ENCODE data around the gene JAKMIP1.
"Not testable (repeated sequence)": the region's sequence is repeated elsewhere in the genome, so short reads cannot be mapped to it uniquely, and the experiment has no call there.

JAKMIP1 gene

DNA sequence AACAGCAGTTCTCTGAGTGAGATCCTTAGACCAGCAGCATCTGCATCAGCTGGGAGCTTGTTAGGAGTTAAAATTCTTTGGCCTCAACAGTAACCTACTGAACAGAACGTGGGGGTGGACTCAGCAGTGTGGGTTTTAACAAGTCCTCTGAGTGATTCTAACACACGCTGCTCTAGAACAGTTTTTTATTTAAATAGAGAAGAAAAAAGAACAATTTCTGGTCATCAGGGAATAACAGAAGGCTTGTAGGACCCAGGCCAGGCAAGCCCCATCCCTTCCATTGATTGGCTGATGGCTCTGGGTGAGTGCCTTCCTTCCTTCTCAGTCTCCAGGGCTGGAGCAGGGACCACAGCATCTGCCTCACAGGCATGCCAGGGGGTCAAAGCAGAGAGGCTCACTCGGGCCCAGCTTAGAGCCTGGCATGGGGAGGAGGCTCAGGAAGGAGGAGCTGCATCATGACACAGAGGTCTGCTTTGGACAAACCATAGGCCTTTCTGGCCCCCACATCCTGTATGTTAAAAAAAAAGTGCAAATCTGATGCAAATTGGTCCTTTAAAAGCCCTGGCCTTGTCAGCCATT is 56.7 kb downstream of the JAKMIP1 start:
- no peak for DNase-seq (ENCODE audit: low read depth)

DNA sequence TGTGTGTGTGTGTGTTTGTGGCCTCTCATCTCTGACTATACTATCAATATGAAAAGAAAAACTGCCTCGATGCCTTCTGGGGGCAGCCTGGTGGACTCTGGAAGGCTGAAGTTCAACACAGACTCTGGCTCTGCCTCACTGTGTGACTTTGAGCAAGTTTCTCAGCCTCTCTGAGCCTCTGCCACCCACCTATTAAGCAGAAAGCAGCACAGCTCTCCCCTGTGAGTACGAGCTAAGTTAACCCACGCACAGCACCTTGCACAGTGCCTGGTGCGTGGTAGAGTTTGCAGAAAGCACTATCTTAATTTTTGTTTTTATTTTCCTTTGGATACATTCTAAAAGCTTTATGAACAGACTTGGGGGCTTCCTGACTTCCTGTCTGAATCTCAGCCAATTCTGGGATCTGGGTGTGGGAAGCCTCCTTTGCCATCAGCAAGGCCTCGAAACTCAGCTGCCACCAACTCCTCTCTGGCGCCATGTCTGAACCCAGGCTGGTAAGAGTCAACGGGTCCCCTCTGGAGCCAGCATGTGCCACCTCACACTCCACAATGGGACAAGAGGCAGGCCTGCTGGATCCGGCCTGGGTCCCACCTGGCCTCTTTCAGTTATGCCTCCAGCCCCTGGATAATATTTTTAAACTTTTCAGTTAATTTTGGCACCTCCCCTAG is 57.3 kb downstream of the JAKMIP1 start:
- DNase-seq (ENCODE audit: low read depth) = no peak

DNA sequence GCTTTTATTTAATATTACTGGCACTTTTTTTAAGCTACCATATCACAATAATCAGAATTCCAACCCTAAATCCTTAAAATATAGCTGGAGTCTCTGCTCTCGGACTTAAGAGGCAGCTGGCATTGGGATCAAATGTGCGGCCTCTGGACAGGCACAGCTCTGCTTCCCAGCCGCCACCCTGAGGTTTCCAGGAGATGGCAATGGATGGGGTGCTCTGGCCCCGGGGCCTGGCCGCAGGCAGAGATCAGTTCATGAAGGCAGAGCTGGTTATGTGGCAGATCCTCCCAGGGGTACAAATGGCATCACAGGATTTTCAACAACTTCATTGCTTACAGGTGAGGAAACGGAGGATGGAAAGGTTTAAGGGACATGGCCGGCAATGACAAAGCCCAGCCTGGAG is 57.8 kb downstream of the JAKMIP1 start:
- no peak for DNase-seq (ENCODE audit: low read depth)

DNA sequence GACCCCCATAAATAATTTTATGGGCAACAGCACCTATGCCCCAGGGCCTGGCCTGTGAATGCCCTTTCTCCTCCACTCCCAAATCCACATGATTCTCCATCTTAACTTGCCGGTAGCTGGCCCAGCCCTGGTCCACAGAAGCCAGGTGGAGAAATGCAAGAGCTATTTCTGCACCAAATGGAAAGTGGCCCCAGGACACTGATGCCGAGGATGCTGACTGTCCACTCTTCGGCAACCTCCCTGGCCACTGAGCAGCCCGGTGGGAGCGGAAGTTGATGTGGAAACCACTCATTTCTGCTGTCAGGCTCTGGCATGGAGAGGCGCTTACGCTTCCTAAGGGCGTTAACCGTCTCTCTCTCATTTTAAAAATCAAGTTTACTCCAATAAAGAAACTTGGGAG is 58.8 kb downstream of the JAKMIP1 start:
- no peak for DNase-seq (ENCODE audit: low read depth)

DNA sequence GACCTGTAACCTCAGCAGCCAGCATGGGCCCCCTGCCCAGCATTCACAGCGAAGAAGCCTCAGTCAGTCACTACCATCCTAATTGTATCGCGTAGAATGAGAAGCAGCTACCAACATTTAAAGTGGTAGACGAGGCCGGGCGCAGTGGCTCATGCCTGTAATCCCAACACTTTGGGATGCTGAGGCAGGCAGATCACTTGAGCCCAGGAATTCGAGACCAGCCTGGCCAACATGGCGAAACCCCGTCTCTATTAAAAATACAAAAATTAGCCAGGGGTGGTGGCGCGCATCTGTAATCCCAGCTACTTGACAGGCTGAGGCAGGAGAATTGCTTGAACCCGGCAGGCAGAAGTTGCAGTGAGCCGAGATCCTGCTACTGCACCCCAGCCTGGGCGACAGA is 59.3 kb downstream of the JAKMIP1 start:
- DNase-seq (ENCODE audit: low read depth) = not testable (repeated sequence)

DNA sequence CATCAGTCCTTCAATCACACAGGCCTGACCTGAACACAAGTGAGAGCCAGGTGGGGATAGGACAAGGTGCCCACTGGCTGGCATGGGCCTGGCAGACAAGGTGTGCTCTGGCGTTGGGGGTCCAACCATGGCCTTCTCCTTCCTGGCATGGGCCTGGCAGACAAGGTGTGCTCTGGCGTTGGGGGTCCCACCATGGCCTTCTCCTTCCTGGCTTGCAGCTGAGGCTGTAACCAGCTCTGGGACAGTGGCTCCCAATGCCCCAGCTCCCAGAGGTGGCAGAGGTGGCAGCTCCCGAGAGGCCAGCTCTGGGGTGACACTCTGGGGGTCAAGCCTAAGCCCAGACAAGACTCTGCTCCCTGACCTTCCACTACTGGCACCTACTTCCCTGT is 62.6 kb downstream of the JAKMIP1 start:
- no peak for DNase-seq (ENCODE audit: low read depth)

DNA sequence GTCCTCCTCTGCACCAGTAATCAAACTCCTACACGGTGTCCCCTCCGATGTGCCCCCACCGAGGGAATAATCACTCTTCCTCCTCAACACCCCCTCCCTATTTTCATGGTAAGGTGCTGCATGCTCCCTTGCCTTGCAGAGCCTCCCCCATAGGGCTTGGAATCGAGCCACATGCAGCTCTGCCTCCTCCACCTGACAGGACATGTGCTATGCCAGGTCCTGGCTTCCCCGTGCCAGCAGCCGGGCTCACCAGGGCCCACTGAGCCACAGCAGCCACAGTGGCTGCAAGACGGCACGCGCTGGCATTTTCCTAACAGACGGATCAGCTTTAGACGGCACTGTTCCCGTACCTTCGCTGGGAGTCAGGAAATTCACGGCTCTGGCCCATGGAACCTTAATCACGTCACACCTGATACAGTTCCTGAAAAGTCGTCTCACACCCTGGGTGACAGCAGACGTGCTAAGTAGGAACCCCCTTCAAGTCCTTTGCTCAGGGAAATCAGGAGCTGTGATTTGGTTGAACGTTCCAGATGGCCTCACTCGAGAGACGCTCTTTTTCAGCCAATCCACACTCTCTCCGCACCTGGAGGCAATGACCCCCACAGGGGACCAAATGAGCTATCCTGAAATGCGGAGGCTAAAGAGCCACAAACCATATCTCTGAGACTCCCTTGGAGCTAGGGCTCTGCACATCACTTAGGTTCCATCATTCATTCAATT is 63.2 kb downstream of the JAKMIP1 start:
- DNase-seq (ENCODE audit: low read depth) = no peak

DNA sequence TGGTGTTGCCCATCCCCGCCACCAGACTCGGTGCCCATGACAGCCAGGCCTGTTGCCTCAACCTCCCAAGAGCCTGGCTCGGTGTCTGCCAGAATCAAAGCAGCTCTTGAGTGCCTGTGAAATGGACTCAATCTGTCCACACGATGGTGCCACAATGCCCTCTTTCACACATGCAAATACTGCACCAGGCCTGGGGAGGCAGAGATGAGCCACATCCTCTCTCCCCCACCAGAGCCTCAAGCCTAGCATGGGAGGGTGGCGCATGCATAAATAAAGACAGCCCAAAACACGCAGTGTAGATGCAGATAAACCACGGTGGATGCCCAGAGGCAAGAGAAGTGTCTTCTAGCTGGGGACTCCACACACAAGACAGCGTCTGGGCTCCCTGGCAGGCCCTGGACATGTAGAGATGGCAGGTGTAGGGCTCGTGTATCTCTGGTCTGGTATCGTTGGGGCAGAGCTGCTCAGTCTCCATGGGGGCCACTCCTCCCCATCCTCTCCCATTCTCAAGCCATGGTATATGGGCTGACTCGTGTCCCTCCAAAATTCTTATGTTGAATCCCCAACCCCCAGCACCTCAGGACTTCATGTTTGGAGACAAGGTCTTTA is 65.6 kb downstream of the JAKMIP1 start:
- DNase-seq (ENCODE audit: low read depth) = no peak

DNA sequence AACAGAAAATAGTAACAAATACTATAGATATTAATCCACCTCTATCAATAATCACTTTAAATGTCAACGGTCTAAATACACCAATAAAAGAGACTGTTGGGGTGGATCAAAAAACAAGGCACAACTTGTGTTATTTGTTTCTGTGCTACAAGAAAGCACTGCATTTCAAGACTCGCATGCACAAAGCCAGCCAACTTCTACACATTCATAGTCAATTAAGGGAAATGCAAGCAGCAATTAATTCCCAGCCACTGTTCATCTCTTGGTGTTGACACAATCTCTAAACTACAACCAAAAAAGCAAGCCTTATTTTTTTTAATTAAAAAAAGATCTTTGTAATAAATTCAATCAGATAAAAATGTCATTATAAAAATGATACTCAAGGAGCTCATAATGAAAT is 67.6 kb downstream of the JAKMIP1 start:
- no peak for DNase-seq (ENCODE audit: low read depth)

DNA sequence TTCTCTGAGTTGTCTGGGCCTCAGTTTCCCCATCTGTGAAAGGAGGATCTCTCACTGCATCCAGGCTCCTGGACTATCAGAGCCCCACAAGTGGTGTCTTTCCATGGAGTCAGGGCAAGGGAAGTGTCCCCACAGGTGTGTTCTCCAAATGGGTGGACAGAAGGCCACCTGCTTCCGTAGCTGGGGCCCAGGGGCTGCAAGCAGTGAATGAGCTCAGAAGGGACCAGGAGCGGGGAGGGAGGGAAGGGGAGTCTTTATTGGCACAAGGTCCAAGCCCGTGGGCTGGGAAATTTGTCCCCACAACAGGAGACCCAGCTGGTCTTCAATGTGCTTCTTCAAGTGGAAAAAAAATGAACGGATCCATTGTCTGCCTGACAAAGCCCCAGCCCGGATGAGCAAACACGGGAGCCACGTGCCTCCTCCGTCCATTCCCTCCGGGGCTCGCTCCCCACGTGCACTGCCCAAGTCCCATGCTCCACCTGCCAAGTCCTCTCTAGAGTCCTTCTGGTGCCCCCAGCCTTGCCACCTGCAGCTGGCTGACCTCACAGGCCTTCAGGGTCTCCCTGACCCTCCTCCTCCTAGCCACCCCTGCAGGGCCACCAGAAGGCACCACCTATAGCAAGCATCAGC is 72.0 kb downstream of the JAKMIP1 start:
- DNase-seq (ENCODE audit: low read depth) = no peak

DNA sequence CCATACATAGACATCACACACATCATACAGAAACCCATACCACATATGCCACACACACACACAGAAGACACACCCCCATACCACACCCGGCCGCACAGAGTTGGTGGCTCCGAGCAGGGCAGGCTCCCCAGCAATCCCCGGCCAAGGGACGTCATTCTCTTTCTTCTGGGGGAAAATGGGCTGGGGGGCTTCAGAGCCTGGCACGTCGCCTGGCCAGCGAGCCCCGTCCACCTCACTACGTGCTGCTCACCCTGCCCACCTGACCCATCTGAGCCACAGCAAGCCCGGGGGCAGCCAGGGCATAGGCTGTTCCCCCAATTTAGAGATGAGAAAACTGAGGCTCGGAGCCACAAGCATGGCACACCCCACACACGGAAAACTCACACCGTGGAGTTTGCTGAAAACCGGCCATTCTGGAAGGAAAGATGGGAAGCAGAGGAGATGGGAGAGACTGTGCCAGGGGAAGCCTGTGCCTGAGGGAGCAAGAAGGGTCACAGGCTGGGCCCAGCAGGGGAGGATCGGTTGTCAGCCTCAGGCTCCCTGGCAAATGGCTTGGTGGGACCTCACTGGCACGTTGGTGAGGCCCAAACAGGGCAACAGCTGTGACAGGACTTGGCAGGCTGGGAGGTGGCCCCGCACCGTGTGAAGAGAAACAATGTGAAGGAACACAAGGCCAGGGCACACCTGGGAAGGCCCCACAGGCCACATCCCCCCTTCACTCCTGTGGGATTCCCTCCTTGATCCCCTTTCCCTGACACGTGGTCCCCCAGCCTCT is 73.2 kb downstream of the JAKMIP1 start:
- no peak for DNase-seq (ENCODE audit: low read depth)

DNA sequence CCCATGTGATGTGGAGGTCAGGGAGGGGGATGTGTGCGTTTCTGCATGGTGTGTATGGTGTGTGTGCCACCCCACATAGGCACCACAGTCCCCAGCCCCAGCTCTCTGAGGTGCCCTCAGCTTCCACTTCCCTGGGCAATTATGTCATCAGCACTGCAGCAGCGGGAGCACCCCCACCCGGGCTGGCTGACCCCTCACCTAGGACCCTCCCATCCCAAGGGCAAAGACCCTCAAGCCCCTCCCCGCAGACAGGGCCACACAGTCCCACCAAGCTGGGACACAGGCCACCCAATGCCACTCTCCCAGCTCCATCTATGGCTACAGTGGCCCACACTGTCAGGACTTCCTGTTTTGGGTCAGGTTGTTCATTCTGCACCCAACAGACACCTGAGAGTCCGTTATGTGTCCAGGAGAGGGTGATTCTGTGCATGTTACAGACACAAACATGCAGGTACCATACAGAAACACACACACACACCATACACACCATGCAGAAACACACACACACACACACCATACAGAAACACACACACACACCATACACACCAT is 75.2 kb downstream of the JAKMIP1 start:
- DNase-seq (ENCODE audit: low read depth) = no peak

DNA sequence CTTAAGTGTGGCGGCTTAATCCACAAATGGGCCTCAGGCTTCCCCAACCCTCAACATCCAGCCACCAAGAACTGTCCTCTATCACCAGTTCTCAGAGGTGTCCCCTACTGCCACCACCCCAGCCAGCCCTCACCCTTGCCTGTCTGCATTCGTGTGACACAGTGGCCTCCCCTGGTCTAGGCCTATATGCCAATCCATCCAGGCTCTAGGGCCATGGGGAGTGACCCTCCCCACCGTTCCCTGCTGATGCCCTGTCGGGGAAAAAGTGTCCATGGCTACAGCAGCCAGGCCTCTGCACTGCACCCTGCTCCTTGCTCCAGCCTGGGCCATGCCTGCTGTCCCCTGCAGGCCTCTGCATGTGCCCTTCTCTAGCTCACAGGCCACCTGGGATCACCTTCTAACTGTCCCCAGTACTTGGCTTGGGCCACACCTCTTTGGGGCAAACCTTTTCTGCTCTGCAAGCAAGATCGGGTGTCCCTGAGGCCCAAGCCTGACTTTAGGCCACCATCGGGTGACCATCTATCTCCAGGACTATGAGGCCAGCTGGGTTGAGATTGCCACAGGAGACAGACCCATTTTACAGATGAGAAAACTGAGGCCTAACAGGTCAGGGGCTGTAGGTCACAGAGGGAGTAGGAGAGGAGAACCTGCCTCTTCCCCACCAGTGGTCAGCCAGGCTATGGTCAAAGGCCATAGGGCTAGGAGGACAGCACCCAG is 75.8 kb downstream of the JAKMIP1 start:
- DNase-seq (ENCODE audit: low read depth) = no peak

DNA sequence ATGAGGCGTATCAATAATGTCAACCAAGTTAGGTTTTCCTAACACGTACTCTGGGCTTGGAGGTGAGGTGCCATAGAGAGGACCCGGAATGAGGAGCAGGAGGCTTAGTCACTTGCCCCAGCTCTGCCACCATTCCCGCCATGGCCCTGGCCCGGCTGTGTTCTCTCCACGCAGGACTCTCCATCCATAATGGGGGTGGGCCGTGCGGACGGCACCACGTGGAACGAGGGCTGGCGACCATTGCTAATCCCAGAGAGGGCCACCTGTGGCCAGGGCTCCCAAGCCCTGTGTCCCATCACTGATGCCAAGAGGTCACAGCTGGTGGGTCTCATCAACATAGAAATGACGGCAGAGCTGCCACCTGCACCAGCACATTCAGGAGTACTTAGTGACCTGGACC is 76.4 kb downstream of the JAKMIP1 start:
- no peak for DNase-seq (ENCODE audit: low read depth)

DNA sequence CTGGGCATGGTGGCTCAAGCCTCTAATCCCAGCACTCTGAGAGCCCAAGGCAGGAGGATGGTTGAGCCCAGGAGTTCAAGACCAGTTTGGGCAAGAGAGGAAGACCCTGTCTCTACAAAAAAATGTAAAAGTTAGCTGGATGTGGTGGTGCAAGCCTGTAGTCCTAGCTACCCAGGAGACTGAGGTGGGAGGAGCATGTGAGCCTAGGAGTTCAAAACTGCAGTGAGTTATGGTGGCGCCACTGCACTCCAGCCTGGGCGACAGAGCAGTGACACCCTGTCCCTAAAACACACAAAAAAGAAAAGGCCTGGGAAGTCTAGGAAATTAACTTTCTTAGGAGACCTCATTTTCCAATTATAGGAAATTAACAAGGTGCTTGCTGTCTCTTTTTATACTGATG is 76.8 kb downstream of the JAKMIP1 start:
- DNase-seq (ENCODE audit: low read depth) = no peak

DNA sequence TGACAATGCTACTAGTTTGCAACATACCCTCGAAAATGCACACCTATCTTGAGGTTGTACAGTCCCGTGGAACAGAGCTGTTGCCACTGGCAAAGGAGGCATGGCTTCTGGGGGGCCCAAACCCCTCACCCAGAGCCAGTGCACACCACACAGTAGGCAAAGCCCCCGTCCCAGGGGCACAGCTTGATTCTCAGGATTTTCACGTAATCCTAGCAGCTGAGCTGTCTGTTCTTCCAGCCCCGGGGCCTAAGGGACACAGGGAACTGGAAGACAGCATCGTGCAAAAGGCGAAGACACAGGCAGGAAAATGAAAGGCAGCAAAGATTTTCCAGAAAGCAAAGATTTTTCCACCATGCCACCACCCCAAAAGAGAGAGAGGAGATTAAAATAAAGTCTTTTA is 77.2 kb downstream of the JAKMIP1 start:
- no peak for DNase-seq (ENCODE audit: low read depth)

DNA sequence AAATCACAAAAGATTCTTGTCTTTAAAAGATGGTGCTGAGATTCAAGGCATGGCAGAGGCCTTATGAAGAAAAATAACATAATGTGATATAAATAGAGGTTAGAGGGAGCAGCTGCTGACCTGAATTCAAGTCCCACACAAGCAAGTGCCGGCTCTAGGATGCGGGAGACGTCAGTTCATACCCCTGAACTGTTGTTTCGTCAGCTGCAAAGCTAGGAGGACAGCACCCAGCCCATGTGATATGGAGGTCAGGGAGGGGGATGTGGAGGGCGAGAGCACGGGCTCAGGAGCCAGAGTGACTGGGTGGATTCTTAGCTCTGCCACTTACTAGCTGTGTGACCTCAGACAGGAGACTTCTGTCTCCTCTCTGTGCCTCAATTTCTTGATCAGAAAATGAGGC is 77.9 kb downstream of the JAKMIP1 start:
- DNase-seq (ENCODE audit: low read depth) = no peak

DNA sequence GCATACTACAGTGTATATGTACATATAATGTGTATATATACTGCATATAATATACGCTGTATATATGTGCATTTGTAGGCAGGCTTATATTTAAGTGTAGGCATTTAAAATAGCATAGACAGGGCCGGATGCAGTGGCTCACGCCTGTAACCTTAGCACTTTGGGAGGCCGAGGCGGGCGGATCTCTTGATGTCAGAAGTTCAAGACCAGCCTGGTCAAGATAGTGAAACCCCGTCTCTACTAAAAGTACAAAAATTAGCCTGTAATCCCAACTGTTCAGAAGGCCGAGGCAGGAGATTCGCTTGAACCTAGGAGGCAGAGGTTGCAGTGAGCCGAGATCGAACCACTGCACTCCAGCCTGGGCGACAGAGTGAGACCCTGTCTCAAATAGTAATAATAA is 78.4 kb downstream of the JAKMIP1 start:
- DNase-seq (ENCODE audit: low read depth) = no peak

DNA sequence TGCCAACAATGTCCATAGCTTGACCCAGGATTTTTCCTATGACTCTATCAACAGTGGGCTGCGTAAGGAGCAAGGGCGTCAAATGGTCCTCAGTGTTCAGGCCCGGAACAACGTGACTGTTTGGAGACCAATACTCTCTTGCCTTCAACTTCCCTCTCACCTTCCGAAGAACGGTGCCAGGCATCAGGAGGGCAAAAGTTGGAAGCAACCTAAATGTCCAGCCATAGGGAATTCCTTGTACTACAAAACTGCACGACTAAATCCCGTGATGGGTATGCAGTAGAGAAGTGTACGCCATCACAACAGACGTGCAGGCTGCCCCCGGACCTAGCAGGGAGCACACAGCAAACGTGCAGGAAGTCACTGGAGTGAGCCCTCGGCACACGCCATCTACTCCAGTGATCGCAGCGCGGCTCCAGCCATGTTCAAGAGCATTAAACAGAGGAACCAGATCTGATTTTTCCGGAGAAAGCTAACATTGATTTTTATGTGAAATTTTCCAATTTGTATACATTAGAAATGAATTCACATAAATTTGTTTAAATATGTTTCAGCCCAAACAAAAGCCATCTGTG is 79.0 kb downstream of the JAKMIP1 start:
- no peak for DNase-seq (ENCODE audit: low read depth)

DNA sequence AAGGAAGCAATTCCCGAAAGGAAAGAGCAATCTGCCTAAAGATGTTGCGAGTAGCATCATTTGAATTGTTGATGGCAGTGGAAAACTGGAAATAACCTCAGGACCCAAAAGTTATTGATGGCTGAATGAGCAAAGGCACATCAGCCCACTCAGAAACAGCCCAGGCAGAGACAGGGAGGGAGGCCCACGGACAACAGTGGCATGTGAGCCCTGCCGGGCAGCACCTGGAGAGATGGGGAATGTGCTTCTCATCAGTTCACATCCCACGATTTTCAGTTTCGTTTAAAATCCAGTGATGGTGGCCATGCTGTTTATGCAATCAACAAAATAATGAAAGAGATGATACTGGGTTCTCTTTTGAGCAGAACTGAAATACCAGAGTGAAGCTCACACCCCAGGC is 80.0 kb downstream of the JAKMIP1 start:
- DNase-seq (ENCODE audit: low read depth) = no peak

Measured in fibroblast of the conjunctiva (primary cell).